Loucy (cell line): ENCODE results near the gene LRRC18.

ENCODE experiments used
- EZH2phosphoT487 ChIP-seq: fragments of 200-600 bp; IDR thresholded peaks from 2 replicates; pipeline ENCODE4 v1.6.1; 2018; ENCODE audit warnings: antibody characterized with exemption, mild to moderate bottlenecking, moderate library complexity, borderline replicate concordance
- TF ChIP-seq, protein P1 (sequence below): fragments of 200-600 bp; sonication (generic); conservative IDR thresholded peaks from 2 replicates; pipeline ENCODE4 v1.5.1; 2014; ENCODE audit warnings: mild to moderate bottlenecking, antibody characterized with exemption, low read length

- TF ChIP-seq, protein P1, sequence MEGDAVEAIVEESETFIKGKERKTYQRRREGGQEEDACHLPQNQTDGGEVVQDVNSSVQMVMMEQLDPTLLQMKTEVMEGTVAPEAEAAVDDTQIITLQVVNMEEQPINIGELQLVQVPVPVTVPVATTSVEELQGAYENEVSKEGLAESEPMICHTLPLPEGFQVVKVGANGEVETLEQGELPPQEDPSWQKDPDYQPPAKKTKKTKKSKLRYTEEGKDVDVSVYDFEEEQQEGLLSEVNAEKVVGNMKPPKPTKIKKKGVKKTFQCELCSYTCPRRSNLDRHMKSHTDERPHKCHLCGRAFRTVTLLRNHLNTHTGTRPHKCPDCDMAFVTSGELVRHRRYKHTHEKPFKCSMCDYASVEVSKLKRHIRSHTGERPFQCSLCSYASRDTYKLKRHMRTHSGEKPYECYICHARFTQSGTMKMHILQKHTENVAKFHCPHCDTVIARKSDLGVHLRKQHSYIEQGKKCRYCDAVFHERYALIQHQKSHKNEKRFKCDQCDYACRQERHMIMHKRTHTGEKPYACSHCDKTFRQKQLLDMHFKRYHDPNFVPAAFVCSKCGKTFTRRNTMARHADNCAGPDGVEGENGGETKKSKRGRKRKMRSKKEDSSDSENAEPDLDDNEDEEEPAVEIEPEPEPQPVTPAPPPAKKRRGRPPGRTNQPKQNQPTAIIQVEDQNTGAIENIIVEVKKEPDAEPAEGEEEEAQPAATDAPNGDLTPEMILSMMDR = no peak
- TF ChIP-seq EZH2phosphoT487 = no peak
Observed at GRCh38 chr10:48965460-48965859, 25.8 kb upstream of the LRRC18 start.
